HEK293T (cell line): ENCODE data around the gene TGFBI.

Source experiments
- BHLHE40 ChIP-seq: fragments of 450-650 bp; IDR thresholded peaks from 2 replicates; pipeline ENCODE4 v1.6.1; 2016; ENCODE audit warnings: mild to moderate bottlenecking, moderate library complexity, borderline replicate concordance
- CTBP1 ChIP-seq: fragments of 450-650 bp; IDR thresholded peaks from 2 replicates; pipeline ENCODE4 v1.6.1; 2016; ENCODE audit warnings: borderline replicate concordance
- FOXA1 ChIP-seq: fragments of 450-650 bp; IDR thresholded peaks from 2 replicates; pipeline ENCODE4 v1.6.1; 2016; ENCODE audit warnings: mild to moderate bottlenecking
- FOXK2 ChIP-seq: fragments of 450-650 bp; IDR thresholded peaks from 2 replicates; pipeline ENCODE4 v1.6.1; 2016; ENCODE audit warnings: mild to moderate bottlenecking
- FOXM1 ChIP-seq: fragments of 450-650 bp; IDR thresholded peaks from 2 replicates; pipeline ENCODE4 v1.6.1; 2017; ENCODE audit warnings: mild to moderate bottlenecking, borderline replicate concordance
- HDGF ChIP-seq: fragments of 450-650 bp; IDR thresholded peaks from 2 replicates; pipeline ENCODE4 v1.6.1; 2017; ENCODE audit warnings: antibody characterized with exemption, borderline replicate concordance
- L3MBTL2 ChIP-seq: fragments of 450-650 bp; conservative IDR thresholded peaks from 2 replicates; pipeline ENCODE4 v1.6.1; 2016; ENCODE audit warnings: mild to moderate bottlenecking
- NFRKB ChIP-seq: fragments of 450-650 bp; IDR thresholded peaks from 2 replicates; pipeline ENCODE4 v1.6.1; 2016; ENCODE audit warnings: mild to moderate bottlenecking, moderate library complexity
- SP1 ChIP-seq: fragments of 450-650 bp; IDR thresholded peaks from 2 replicates; pipeline ENCODE4 v1.6.1; 2017
- SUZ12 ChIP-seq: fragments of 450-650 bp; IDR thresholded peaks from 2 replicates; pipeline ENCODE4 v1.6.1; 2016; ENCODE audit warnings: mild to moderate bottlenecking
- TARDBP ChIP-seq: fragments of 450-650 bp; IDR thresholded peaks from 2 replicates; pipeline ENCODE4 v1.6.1; 2016
- TF ChIP-seq, protein P1 (sequence below): fragments of 450-650 bp; IDR thresholded peaks from 2 replicates; pipeline ENCODE4 v1.6.1; 2016

DNA sequence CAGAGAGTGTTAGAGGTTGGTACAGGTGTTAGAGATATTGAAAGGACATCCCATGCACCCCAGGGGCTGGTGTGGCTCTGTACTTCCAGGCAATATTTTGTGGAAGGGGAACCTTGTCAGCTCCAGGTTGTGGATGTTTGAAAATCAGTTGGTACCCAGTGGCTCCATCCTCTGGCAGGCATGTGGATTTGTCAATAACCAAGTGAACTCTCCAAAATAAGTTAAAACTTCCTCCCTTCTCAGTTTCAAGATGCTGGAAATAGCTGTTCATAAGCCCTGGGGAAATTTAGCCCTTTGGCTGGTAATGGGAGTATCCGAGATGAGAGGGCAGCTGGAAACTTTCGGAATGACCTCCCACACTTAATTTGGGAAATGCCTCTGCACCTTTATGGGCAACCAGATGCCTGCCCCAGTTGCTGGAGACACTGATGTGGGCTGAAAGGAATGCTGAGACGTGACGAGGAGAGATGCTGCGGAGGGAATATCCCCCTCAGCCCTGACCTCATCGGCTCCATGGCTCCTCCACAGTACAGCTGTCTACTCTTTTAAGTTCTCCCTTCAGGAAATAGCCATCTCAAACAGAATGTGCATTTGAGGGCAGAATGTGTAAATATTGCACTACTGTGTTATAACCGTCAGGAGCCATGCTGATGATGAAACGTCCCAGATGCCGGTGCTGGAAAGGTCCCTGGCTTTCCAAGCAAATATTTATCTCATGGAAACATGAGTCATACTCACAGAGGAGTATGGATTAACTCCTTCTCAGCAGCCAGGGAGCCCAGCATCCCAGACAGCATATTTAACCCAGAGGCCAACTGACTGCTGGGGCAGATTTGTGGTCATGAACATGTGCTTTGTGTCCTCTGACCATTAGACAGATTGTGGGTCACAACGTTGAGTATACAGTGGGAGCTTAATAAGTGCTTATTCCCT is 29.5 kb downstream of the TGFBI start:
- TF ChIP-seq FOXM1 (no peak), FOXK2 (no peak), CTBP1 (no peak), NFRKB (no peak), TARDBP (no peak), HDGF (no peak), BHLHE40 (no peak), SUZ12 (no peak), FOXA1 (no peak), SP1 (no peak), L3MBTL2 (no peak)
- TF ChIP-seq, protein P1, sequence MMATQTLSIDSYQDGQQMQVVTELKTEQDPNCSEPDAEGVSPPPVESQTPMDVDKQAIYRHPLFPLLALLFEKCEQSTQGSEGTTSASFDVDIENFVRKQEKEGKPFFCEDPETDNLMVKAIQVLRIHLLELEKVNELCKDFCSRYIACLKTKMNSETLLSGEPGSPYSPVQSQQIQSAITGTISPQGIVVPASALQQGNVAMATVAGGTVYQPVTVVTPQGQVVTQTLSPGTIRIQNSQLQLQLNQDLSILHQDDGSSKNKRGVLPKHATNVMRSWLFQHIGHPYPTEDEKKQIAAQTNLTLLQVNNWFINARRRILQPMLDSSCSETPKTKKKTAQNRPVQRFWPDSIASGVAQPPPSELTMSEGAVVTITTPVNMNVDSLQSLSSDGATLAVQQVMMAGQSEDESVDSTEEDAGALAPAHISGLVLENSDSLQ: no peak
